Measurements from ENCODE around the gene CLSTN2. TPM values are rescaled to one million over a fixed set of nuclear protein-coding genes. Genes with fewer than 3 reads are reported as not detected.

The CLSTN2 gene
- total and polyA plus RNA-seq, 2 experiments from 2014 or later, result 23.0 to 27.0 TPM

DNA sequence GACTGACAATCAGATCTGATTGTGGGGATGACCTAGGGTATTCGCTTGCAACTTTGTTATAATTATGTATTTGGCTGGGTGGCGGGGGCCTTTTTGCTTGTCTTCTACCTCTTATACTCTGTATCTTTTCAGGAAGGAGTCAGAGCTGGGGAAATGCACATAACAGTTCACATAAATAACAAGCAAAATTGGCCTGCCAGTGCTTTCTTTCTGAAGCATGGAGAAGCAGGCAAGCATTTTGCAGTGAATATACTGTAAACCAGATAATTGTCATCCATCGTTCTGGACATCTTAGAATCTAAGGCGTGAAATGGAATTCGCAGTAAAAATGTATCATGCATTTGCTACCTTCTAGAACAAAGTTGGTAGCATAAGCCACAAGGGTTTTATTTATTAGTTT lies 227.6 kb downstream of the CLSTN2 start:
- Histone ChIP-seq H4K20me1 (ENCODE audit: insufficient read depth, poor library complexity, severe bottlenecking) (no peaks in the 10 kb centered on the region), H3K9me3 (ENCODE audit: low read depth) (no peaks in the 10 kb centered on the region), H3K27me3 (no peaks in the 10 kb centered on the region), H2AFZ (no peak overlapping the region), H3K4me2 (no peak overlapping the region), H3K9me2 (replicated peaks; ENCODE audit: insufficient read depth) (no peaks in the 10 kb centered on the region), H3K4me3 (no peak overlapping the region), H3K4me1 (ENCODE audit: insufficient read depth) (no peaks in the 10 kb centered on the region), H3K36me3 (replicated peaks; ENCODE audit: insufficient read depth, low read depth) (no peaks in the 10 kb centered on the region), H3K27ac (no peak overlapping the region), H3K79me2 (no peaks in the 10 kb centered on the region)
- 83% methylated on average over 5 of the region's 5 CpGs for WGBS (ENCODE audit: low lambda C conversion rate, missing lambda C conversion rate)
- TF ChIP-seq EZH2 (IDR thresholded peaks at IDR 0.05; ENCODE audit: borderline replicate concordance), result no peak
- TF ChIP-seq, protein P1, sequence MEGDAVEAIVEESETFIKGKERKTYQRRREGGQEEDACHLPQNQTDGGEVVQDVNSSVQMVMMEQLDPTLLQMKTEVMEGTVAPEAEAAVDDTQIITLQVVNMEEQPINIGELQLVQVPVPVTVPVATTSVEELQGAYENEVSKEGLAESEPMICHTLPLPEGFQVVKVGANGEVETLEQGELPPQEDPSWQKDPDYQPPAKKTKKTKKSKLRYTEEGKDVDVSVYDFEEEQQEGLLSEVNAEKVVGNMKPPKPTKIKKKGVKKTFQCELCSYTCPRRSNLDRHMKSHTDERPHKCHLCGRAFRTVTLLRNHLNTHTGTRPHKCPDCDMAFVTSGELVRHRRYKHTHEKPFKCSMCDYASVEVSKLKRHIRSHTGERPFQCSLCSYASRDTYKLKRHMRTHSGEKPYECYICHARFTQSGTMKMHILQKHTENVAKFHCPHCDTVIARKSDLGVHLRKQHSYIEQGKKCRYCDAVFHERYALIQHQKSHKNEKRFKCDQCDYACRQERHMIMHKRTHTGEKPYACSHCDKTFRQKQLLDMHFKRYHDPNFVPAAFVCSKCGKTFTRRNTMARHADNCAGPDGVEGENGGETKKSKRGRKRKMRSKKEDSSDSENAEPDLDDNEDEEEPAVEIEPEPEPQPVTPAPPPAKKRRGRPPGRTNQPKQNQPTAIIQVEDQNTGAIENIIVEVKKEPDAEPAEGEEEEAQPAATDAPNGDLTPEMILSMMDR (IDR thresholded peaks at IDR 0.05; ENCODE audit: poor library complexity), result no peak
- TF ChIP-seq EZH2phosphoT487 (IDR thresholded peaks at IDR 0.05; ENCODE audit: low read depth, severe bottlenecking, unreplicated experiment), result no peak
- DNase-seq (ENCODE audit: low spot score), result no peak

DNA sequence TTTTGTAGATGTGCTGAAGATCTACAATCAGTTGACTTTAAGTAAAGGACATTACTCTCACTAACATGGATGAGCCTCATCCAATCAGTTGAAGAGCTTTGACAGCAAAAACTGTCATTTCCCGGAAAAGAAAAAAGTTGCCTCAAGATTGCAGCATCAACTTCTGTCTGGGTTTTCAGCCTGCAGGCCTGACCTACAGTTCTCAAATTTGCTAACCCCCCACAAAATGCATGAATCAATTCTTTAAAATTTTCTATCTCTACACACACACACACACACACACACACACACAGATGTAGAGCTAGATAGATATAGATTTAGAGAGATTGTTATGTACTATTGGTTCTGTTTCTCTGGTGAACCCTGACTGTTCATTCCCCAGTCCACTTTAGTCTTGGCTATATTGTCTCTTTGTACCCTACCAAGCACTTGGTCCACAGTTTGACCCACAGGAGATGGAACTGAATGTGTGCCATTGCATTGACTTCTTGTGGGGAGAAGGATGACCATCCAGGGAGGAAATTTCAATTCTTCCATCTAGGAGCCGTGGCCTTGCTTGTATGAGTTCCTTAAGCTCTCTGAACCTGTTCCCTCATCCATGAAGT lies 228.3 kb downstream of the CLSTN2 start:
- H3K4me2 ChIP-seq, result no peak overlapping the region
- H3K4me1 ChIP-seq (ENCODE audit: insufficient read depth), result no peaks in the 10 kb centered on the region
- no peaks in the 10 kb centered on the region for H3K27me3 ChIP-seq
- no peaks in the 10 kb centered on the region for H4K20me1 ChIP-seq (ENCODE audit: insufficient read depth, poor library complexity, severe bottlenecking)
- no peak overlapping the region for H2AFZ ChIP-seq
- no peaks in the 10 kb centered on the region for H3K36me3 ChIP-seq (replicated peaks; ENCODE audit: insufficient read depth, low read depth)
- DNase-seq (ENCODE audit: low spot score), result no peak
- H3K4me3 ChIP-seq, result no peak overlapping the region
- no peak for TF ChIP-seq EZH2 (IDR thresholded peaks at IDR 0.05; ENCODE audit: borderline replicate concordance)
- no peak for TF ChIP-seq EZH2phosphoT487 (IDR thresholded peaks at IDR 0.05; ENCODE audit: low read depth, severe bottlenecking, unreplicated experiment)
- TF ChIP-seq, protein P1 (IDR thresholded peaks at IDR 0.05; ENCODE audit: poor library complexity), result no peak
- 83% methylated on average over 2 of the region's 2 CpGs for WGBS (ENCODE audit: low lambda C conversion rate, missing lambda C conversion rate)
- no peaks in the 10 kb centered on the region for H3K9me3 ChIP-seq (ENCODE audit: low read depth)
- H3K27ac ChIP-seq, result no peak overlapping the region
- H3K79me2 ChIP-seq, result no peaks in the 10 kb centered on the region
- H3K9me2 ChIP-seq (replicated peaks; ENCODE audit: insufficient read depth), result no peaks in the 10 kb centered on the region

DNA sequence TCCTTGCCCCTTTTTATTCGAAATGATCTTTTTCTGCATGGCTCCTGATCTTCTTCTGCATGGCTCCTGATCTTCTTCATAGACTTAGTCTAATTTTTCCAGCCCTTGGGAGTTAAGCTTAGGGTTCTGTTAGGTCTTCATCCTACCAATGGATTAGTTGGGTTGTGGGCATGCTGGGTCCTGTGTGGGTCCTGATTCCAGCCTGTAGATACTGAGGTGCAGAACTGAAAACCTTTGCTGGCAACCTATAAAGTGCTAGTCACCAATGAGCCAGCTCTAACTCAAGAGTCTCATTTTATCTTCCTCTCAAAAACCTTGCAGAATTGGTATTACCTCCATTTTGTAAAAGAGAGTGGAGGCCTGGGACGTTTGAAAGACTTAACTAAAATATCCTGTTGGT lies 229.2 kb downstream of the CLSTN2 start:
- no peaks in the 10 kb centered on the region for H3K9me2 ChIP-seq (replicated peaks; ENCODE audit: insufficient read depth)
- no peak overlapping the region for H3K4me3 ChIP-seq
- no peaks in the 10 kb centered on the region for H3K27me3 ChIP-seq
- no peak for TF ChIP-seq EZH2phosphoT487 (IDR thresholded peaks at IDR 0.05; ENCODE audit: low read depth, severe bottlenecking, unreplicated experiment)
- TF ChIP-seq, protein P1 (IDR thresholded peaks at IDR 0.05; ENCODE audit: poor library complexity), result no peak
- TF ChIP-seq EZH2 (IDR thresholded peaks at IDR 0.05; ENCODE audit: borderline replicate concordance), result no peak
- 92% methylated on average over 2 of the region's 2 CpGs for WGBS (ENCODE audit: low lambda C conversion rate, missing lambda C conversion rate)
- H3K4me1 ChIP-seq (ENCODE audit: insufficient read depth), result no peaks in the 10 kb centered on the region
- no peak for DNase-seq (ENCODE audit: low spot score)
- no peak overlapping the region for H3K4me2 ChIP-seq
- no peaks in the 10 kb centered on the region for H3K36me3 ChIP-seq (replicated peaks; ENCODE audit: insufficient read depth, low read depth)
- no peaks in the 10 kb centered on the region for H3K79me2 ChIP-seq
- H2AFZ ChIP-seq, result no peak overlapping the region
- no peaks in the 10 kb centered on the region for H4K20me1 ChIP-seq (ENCODE audit: insufficient read depth, poor library complexity, severe bottlenecking)
- no peak overlapping the region for H3K27ac ChIP-seq
- H3K9me3 ChIP-seq (ENCODE audit: low read depth), result peaks cover 1% of the 10 kb centered on the region

Measured in hepatocyte (in vitro differentiated cells).